Lower lobe of right lung (tissue), 2 donors: ENCODE measurements around the gene PHACTR2. TPM values are rescaled to one million over a fixed set of nuclear protein-coding genes. Genes with fewer than 3 reads are reported as not detected.
"Not testable (repeated sequence)": the region's sequence is repeated elsewhere in the genome, so short reads cannot be mapped to it uniquely, and the experiment has no call there.

ENCODE experiments used
- ATAC-seq, 2 donors: fragments of 200-7000 bp; cut with Tn5 transposase; one replicate each; pipeline ENCODE4 v1.9.1; 2020 to 2022; ENCODE audit warnings: mild to moderate bottlenecking in 2 of 2, moderate library complexity in 2 of 2
- DNase-seq: peaks from one replicate; pipeline ENCODE4 v3.0.0-alpha.2; 2020
- H3K27ac ChIP-seq: fragments of 200-600 bp; one replicate; pipeline ENCODE4 v1.8.0; 2022
- H3K27me3 ChIP-seq: fragments of 200-600 bp; one replicate; pipeline ENCODE4 v1.8.0; 2022; ENCODE audit warnings: low read depth
- H3K36me3 ChIP-seq: fragments of 200-600 bp; one replicate; pipeline ENCODE4 v1.8.0; 2022; ENCODE audit warnings: mild to moderate bottlenecking
- H3K4me1 ChIP-seq: fragments of 200-600 bp; one replicate; pipeline ENCODE4 v1.8.0; 2022
- H3K4me3 ChIP-seq: fragments of 200-600 bp; one replicate; pipeline ENCODE4 v1.8.0; 2022; ENCODE audit warnings: mild to moderate bottlenecking
- H3K9me3 ChIP-seq: fragments of 200-600 bp; one replicate; pipeline ENCODE4 v1.8.0; 2022
- intact Hi-C: fragments of 100-400 bp; cut with DNase I; formaldehyde crosslinking; loops from one replicate; pipeline ENCODE4 v1.11.0; 2022
- total RNA-seq: library from RNA; stranded (reverse); fragmentation: NEBNext Ultra II Directional; extraction: Animal tissue kit (Norgen Biotek cat#: 25700); gene quantifications from one replicate; pipeline ENCODE4 v1.2.1, GENCODE V29; 2021
- TF ChIP-seq, protein P1 (sequence below): fragments of 200-600 bp; IDR thresholded peaks from one replicate; pipeline ENCODE4 v1.8.0; 2022; ENCODE audit warnings: antibody characterized with exemption, mild to moderate bottlenecking
- donor health status: DM: no; HTN: yes; CAD: no; lungs with severe emphysema.

Gene PHACTR2
- total RNA-seq, 1 donor from 2014 or later = 115 TPM

DNA sequence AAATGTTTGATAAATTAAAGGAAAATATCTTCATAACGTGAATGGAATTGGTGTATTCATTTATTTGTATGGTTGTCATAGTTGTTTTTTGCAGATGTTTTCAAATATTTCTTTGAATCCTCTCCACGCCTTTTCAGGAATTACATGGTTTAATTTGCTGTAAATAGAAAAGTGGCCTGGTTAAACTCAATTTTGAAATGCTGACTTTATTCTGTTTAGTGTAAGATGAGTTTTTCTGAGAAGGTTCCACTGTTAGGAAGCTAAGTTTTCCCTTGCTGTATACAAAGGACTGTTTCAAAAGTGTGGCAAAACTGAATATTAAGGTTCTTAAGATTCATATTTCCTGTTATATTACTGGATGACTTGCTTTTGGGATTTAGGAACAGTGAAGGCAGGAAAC, 186.0 kb downstream of the PHACTR2 start:
- H3K36me3 ChIP-seq = peaks cover 67% of the 10 kb centered on the region
- no peak overlapping the region for H3K27ac ChIP-seq
- H3K9me3 ChIP-seq = no peaks in the 10 kb centered on the region

DNA sequence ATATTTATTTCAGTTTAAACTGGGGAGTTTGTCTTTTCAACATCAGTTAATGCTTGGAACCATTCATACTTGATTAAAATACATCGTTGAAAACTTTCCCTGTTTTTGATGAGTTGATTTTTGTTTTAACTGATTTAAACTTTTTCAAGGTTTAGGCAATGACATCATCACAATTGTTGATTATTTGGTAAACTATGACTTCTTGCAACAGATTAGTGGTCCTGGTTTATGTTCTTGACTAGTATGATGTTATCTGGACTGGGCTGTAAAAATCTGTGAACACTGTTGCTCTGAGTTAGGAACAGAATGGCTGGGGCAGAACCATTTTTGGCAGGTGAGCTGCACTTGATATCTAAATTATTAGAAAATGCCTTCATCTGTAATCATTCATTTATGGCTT, 186.5 kb downstream of the PHACTR2 start, which contains the start of gene ZC2HC1B:
ZC2HC1B (plus strand) TSS at position 241 of the 400 bp plus-strand sequence; CDS start at position 307, 66 bp downstream.
- no peak within 1 kb of the TSS for H3K4me3 ChIP-seq
- ATAC-seq (no peak), DNase-seq (no peak)
- intact Hi-C loops = no loop called here
- no peaks in the 10 kb centered on the region for H3K9me3 ChIP-seq
- H3K27ac ChIP-seq = no peak within 1 kb of the TSS
- H3K27me3 ChIP-seq = no peaks in the 10 kb centered on the region
- TF ChIP-seq, protein P1, sequence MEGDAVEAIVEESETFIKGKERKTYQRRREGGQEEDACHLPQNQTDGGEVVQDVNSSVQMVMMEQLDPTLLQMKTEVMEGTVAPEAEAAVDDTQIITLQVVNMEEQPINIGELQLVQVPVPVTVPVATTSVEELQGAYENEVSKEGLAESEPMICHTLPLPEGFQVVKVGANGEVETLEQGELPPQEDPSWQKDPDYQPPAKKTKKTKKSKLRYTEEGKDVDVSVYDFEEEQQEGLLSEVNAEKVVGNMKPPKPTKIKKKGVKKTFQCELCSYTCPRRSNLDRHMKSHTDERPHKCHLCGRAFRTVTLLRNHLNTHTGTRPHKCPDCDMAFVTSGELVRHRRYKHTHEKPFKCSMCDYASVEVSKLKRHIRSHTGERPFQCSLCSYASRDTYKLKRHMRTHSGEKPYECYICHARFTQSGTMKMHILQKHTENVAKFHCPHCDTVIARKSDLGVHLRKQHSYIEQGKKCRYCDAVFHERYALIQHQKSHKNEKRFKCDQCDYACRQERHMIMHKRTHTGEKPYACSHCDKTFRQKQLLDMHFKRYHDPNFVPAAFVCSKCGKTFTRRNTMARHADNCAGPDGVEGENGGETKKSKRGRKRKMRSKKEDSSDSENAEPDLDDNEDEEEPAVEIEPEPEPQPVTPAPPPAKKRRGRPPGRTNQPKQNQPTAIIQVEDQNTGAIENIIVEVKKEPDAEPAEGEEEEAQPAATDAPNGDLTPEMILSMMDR = no peak
- H3K36me3 ChIP-seq = peaks cover 62% of the 10 kb centered on the region
- no peaks in the 10 kb centered on the region for H3K4me1 ChIP-seq

More for the DNA sequence above, 186.0 kb downstream of the PHACTR2 start:
- intact Hi-C loops = no loop called here
- Histone ChIP-seq H3K4me3 (no peak overlapping the region), H3K27me3 (no peaks in the 10 kb centered on the region), H3K4me1 (no peaks in the 10 kb centered on the region)
- DNase-seq (no peak), ATAC-seq (no peak)
- TF ChIP-seq, protein P1 = no peak

DNA sequence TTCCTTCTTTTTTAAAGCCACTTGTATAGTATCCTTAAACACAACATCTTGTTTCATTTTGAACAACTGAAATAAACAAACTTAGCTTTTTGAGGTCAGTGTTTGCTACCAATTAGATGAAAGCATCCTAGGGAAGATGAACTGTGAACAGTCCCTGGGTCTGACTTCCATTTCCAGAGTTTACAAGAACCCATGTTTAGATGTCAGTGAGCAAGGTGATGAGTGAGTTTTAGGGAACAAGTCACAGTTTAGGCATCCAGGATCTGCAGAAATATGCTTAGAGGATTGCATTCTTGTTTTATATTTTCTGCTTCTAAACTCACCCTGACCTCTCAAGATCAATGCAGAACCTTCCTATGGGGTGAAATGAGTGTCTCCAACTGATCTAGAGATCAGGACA, 189.5 kb downstream of the PHACTR2 start:
- intact Hi-C loops = no loop called here
- no peaks in the 10 kb centered on the region for H3K9me3 ChIP-seq
- no peaks in the 10 kb centered on the region for H3K4me1 ChIP-seq
- no peaks in the 10 kb centered on the region for H3K27me3 ChIP-seq
- TF ChIP-seq, protein P1 = no peak
- H3K4me3 ChIP-seq = no peak overlapping the region
- no peak overlapping the region for H3K27ac ChIP-seq
- ATAC-seq (no peak), DNase-seq (no peak)
- peaks cover 32% of the 10 kb centered on the region for H3K36me3 ChIP-seq

DNA sequence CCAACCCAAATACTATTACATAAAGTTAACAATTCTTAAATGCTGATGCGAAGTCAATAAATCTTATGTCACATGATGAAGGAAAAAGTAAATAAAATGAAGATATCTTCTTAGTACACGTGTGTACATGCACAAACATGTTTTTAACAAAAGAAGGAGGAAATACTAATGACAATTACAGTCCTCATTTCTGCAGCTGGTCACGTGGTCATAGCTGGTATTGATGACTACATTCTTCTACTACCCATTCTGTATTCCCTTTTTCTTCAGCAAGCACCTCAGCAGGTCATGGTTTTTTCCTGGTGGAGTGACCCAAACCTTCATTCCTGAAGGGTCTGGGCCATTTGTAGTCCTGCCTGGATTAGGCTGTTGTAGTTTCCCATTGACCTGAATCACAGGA, 191.0 kb downstream of the PHACTR2 start:
- H3K4me1 ChIP-seq, intact Hi-C loops, H3K27me3 ChIP-seq, H3K9me3 ChIP-seq, DNase-seq, H3K27ac ChIP-seq, ATAC-seq, H3K4me3 ChIP-seq: not testable (repeated sequence)
- H3K36me3 ChIP-seq = peaks cover 16% of the 10 kb centered on the region

DNA sequence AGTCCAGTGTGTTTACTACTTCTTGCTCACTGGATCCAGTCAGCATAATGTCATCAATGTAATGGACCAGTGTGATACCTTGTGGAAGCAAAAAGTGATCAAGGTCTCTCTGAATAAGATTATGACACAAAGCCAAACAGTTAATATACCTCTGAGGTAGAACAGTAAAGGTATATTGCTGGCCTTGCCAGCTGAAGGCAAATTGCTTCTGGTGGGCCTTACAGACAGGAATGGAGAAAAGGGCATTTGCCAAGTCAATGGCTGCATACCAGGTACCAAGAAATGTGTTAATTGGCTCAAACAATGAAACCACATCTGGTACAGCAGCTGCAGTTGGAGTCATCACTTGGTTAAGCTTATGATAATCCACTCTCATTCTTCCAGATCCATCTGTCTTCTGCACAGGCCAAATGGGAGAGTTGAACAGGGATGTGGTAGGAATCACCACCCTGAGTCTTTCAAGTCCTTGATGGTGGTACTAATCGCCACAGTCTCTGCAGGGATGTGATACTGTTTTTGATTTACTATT, 193.5 kb downstream of the PHACTR2 start:
- DNase-seq, H3K27me3 ChIP-seq, H3K9me3 ChIP-seq, H3K4me1 ChIP-seq, H3K4me3 ChIP-seq, intact Hi-C loops, H3K36me3 ChIP-seq, H3K27ac ChIP-seq, ATAC-seq: not testable (repeated sequence)

DNA sequence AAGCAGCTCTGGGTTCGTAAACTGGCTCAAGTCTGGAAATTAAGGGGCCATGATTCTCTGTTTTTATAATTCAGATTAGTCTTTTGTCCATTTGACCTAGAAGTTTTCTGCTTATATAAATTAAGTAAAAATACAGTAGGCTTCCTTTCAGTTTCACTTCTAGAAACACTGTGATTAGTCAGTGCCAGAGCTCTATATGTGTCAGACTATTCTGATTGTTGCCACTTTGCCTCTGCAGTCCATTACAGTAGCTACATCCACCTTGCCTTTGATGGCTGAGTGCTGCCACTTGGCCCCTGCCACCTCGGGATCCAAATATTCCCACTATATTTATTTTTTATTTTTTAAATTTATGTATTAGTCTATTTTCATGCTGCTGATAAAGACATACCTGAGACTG, 194.4 kb downstream of the PHACTR2 start:
- DNase-seq (no peak), ATAC-seq (no peak)
- H3K27me3 ChIP-seq = no peaks in the 10 kb centered on the region
- intact Hi-C loops = no loop called here
- H3K27ac ChIP-seq = no peak overlapping the region
- no peaks in the 10 kb centered on the region for H3K4me1 ChIP-seq
- H3K4me3 ChIP-seq = no peak overlapping the region
- no peaks in the 10 kb centered on the region for H3K9me3 ChIP-seq
- no peaks in the 10 kb centered on the region for H3K36me3 ChIP-seq
- TF ChIP-seq, protein P1 = no peak

DNA sequence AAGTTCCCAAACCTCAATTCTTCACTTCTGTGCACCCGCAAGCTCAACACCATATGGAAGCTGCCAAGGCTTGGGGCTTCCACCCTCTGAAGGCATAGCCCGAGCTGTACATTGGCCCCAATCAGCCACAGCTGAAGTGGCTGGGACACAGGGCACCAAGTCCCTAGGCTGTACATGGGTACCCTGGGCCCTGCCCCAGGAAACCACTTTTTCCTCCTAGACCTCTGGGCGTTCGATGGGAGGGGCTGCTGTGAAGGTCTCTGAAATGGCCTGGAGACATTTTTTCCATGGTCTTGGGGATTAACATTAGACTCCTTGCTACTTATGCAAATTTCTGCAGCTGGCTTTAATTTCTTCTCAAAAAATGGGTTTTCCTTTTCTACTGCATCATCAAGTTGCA, 195.8 kb downstream of the PHACTR2 start:
- H3K36me3 ChIP-seq, H3K27ac ChIP-seq, intact Hi-C loops, H3K4me3 ChIP-seq, DNase-seq, ATAC-seq, H3K27me3 ChIP-seq, H3K4me1 ChIP-seq, H3K9me3 ChIP-seq: not testable (repeated sequence)

DNA sequence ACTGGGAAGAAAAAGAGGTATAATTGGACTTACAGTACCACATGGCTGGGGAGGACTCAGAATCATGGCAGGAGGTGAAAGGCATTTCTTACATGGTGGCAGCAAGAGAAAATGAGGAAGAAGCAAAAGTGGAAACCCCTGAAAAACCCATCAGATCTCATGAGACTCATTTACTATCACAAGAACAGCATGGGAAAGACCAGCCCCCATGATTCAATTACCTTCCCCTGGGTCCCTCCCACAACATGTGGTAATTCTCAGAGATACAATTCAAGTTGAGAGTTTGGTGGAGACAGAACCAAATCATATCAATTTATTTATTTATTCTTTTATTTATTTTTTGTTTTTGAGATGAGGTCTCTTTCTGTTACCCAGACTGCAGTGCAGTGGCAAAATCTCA, 196.7 kb downstream of the PHACTR2 start:
- peaks cover 18% of the 10 kb centered on the region for H3K9me3 ChIP-seq
- intact Hi-C loops, ATAC-seq, H3K36me3 ChIP-seq, H3K4me1 ChIP-seq, H3K27ac ChIP-seq, DNase-seq, H3K4me3 ChIP-seq, H3K27me3 ChIP-seq: not testable (repeated sequence)
